KOPT-K1 (cell line): ENCODE data around the gene SCN8A.
A peak's percentile ranks its signal among the peaks of the same experiment; 100 is the strongest.
"Not testable (repeated sequence)": the region's sequence is repeated elsewhere in the genome, so short reads cannot be mapped to it uniquely, and the experiment has no call there.

Experiments used
- H3K27ac ChIP-seq: fragments of 200-600 bp; sonication (generic); 2 replicates; pipeline ENCODE4 v1.5.1; 2016; ENCODE audit warnings: antibody characterized with exemption, mild to moderate bottlenecking, low read depth, low read length; ENCODE audit not compliant: poor library complexity, severe bottlenecking
- H3K36me3 ChIP-seq: fragments of 200-600 bp; sonication (generic); 2 replicates; pipeline ENCODE4 v1.5.1; 2017; ENCODE audit warnings: antibody characterized with exemption, mild to moderate bottlenecking, low read length, moderate library complexity; ENCODE audit not compliant: insufficient read depth
- H3K9me3 ChIP-seq: fragments of 200-600 bp; sonication (generic); 2 replicates; pipeline ENCODE4 v1.5.1; 2017; ENCODE audit warnings: antibody characterized with exemption, low read length, mild to moderate bottlenecking; ENCODE audit not compliant: insufficient read depth, poor library complexity, severe bottlenecking

Gene SCN8A

DNA sequence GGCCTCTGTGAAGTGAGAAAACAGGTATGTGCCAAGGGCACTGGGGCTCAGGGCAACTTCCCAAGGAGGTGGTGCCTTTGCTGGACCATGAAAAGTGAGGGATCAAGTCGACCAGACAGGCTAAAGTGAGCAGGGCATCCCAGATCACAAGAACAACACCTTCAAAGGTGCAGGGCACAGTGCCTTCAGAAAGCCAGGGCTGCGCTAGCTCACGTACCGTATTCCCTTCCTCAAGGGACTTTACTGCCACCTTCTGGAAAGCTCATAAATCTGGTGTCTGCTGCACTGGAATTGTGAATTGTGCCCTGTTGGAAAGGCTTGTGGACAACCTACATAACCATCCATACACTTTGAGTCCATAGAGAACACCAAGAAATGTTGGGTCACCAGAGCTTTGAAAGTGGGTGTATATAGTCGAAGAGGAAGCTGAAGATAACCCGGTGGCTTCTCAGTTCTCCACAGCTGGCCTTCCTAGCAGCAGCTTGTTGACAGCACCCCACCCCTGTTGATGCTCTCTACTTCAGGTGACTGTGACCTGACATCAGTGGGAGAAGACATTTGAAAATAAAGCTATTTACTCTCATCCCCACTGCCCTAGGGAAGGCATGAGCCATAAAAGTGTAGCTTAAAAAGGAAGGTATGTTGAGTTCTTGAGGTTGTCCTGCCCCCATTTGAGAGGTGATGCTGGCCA lies 233.0 kb downstream of the SCN8A start:
- Histone ChIP-seq H3K36me3 (no peaks in the 10 kb centered on the region), H3K9me3 (no peaks in the 10 kb centered on the region), H3K27ac (no peak overlapping the region)

DNA sequence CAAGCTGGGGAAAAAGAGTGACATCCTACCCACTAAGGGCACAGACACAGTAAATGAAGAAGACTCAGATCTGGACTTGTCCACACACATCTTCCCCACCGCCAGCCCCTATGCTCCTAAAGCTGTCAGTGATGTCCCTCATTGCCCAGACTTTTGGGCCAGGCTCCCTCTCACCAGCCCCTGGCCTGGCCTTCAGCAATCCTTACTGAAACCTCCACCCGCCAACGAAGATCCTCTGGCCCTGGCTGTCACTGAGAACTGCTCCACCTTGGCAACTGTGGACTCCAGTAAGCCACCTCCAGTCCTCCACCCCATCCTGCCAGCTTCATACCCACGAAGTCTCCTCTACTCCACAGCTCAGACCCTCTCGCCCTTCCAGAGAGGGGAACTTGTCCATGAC lies 234.2 kb downstream of the SCN8A start:
- H3K36me3 ChIP-seq, result no peaks in the 10 kb centered on the region
- H3K27ac ChIP-seq, result no peak overlapping the region
- H3K9me3 ChIP-seq, result no peaks in the 10 kb centered on the region

DNA sequence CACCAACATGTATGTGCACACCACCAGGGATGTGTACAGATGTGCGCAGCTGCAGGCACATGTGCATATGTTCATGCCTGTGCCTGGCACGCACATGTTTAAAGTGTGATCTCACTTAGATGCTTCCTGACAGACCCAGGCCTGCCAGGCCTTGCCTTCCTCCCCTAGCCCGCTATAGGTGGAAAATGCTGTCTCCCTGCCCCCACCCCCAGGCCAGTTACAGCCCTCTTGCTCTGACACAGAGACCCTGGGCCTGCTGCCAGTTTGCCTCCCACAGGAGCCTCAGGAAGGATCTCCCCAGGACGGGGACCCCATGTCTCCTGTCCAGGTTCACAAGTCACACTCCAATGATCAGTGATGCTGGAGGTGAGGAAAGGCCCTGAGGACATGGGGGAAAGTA lies 235.8 kb downstream of the SCN8A start:
- Histone ChIP-seq H3K27ac (no peak overlapping the region), H3K36me3 (no peaks in the 10 kb centered on the region), H3K9me3 (no peaks in the 10 kb centered on the region)

DNA sequence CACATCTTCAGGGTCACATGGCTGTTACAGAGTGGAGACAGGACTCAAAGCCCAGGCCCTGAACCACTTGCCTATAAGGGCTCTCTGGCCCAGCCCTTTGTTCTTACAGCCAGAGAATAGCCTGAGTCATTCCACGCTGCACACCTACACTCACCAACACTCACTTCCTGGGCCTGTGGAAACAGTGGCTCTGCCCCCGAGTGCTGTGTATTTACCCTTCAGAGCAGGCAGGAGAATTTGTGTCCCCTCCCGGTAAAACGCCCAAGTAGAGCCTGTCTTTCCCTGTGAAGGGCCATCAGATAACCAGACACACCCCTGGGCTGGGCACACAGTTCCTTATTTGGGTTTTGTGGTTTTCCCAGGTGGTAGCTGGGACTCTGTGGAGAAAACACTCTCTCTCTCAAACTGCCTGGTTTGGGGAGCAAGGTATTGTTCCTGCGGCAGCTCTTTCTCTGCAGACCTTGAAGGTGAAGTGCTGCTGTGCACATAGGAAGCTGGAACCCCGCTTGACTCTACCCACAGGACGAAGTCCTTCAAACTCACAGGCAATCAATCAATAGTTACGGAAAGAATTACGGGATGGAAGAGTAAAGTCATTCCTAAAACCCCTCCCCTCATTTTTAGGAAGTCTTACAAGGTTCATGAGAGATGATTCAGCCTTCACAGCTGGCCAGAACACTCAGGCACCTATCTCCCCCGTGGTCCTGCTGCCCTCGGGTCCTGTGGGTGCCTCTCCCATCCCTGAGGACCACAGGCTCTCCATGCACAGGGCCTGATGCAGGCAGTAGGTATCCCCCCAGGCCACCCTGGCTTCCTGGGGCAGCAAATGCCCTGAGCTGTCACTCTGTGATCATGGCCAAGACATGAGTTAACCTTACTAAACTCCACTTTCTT lies 237.1 kb downstream of the SCN8A start:
- peak overlapping the region; percentile 29 for H3K27ac ChIP-seq
- no peaks in the 10 kb centered on the region for H3K36me3 ChIP-seq
- H3K9me3 ChIP-seq, result no peaks in the 10 kb centered on the region

DNA sequence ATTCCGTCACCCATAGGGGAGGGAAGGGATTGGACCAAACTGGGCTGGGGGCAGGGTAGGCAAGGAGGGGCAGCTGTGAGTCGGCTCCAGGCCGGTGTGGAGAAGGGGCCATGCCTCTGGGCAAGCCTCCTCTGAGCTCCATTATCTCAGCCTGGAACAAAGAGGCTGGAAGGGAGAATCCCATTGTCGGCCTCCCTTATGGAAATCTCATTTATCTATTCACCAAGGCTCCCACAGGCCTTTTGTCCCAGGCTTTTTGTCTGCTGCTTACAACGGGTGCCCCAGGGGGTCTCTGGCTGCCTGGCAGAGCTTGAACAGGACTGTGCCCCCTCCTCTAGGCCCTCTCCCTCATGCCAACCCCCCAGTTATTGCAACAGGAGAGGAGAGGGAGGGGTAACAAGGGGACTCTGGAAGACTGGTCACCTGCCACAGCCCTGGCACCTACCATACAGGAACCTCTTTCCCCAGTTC lies 238.0 kb downstream of the SCN8A start:
- no peaks in the 10 kb centered on the region for H3K36me3 ChIP-seq
- no peak overlapping the region for H3K27ac ChIP-seq
- no peaks in the 10 kb centered on the region for H3K9me3 ChIP-seq

DNA sequence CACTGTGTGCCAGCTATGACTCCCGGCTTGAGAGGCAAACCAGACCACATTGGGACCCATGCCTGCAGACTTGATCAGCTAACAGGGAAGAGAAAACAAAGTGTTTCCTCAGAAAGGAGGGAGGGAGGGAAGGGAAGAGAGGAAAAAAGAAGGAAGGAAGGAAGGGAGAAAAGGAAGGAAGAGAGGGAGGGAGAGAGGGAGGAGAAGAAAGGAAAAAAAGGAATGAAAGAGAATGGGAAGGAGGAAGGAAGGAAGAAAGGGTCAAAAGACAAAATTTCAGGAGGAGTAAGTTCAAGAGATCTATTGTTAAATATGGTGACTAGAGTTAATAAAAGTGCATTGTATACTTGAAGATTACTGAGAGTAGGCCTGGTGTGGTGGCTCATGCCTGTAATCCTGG lies 238.6 kb downstream of the SCN8A start:
- Histone ChIP-seq H3K36me3 (no peaks in the 10 kb centered on the region), H3K27ac (no peak overlapping the region), H3K9me3 (no peaks in the 10 kb centered on the region)

DNA sequence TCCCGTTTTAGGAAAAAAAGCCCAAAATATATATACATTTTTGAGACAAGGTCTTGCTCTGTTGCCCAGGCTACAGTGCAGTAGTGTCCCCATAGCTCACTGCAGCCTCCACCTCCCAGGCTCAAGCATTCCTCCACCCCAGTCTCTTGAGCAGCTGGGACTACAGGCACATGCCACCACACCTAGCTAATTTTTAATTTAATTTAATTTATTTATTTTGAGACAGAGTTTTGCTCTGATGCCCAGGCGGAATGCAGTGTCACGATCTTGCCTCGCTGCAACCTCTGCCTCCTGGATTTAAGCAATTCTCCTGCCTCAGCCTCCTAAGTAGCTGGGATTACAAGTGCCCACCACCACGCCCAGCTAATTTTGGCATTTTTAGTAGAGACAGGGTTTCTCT lies 240.8 kb downstream of the SCN8A start:
- not testable (repeated sequence) for H3K36me3 ChIP-seq, H3K9me3 ChIP-seq, H3K27ac ChIP-seq

DNA sequence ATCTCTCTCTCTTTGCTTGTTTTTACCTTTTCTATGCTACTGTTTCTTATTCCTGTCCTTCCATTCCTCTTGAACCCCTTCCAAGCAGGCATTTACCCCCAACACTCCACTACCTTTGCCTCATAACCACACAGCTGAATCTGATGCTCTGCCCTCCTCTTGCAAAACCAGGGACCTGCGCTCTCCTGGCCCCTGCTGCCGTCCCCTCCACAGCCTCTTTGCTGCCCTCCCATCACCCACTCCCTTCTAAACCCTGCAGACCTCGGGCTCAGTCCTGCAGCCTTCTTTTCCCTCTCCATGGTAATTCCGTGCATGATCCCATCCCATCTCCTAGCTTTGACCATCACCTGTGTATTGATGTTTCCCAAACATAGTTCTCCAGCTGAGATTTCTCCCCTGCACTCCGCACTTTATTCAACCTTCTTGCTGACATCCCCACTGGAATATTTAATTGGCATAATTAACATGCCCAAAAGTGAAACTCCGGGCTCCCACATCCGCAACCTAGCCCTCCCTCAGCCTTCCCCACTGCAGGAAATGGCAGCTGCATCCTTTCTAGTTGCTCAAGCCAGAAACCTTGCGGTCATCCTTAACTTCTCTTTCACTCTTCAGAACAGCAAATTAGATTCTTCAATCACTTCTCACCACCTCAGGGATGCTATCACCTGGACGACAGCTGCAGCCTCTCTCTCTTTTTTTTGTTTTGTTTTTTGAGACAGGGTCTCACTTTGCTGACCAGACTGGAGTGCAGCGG lies 241.5 kb downstream of the SCN8A start:
- Histone ChIP-seq H3K9me3 (no peaks in the 10 kb centered on the region), H3K36me3 (no peaks in the 10 kb centered on the region), H3K27ac (no peak overlapping the region)

DNA sequence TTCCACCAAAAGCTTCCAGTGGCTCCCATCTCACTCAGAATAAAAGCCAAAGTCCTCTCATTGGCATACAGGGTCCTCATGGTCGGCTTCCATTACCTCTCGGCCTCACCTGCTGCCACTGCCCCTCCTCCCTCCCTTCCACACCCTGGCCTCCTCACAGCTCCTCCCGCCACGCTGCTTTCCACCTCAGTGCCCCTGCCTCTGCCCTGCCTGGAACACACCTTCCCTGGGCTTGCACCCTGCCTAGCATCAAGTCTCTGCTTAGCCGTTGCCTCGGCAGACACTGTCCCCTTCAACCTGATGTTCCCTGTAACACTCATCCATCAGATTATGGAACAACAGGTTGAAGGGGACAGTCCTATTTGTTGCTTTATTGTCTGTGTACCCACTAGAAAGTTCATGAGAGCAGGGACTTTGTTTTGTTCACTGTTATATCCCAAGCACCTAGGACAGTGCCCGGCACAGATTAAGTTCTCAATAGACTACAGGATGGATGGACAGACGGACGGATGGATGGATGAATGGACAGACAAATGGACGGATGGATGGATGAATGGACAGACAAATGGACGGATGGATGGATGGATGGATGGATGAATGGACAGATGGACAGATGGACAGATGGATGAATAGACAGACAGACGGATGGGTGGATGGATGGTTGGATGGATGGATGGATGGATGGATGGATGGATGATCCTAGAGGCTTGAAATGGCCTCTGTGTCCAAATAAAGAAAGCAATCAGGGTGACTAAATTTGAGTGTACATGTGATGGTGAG lies 242.6 kb downstream of the SCN8A start:
- H3K36me3 ChIP-seq, result no peaks in the 10 kb centered on the region
- H3K9me3 ChIP-seq, result no peaks in the 10 kb centered on the region
- peak overlapping the region; percentile 23 for H3K27ac ChIP-seq

DNA sequence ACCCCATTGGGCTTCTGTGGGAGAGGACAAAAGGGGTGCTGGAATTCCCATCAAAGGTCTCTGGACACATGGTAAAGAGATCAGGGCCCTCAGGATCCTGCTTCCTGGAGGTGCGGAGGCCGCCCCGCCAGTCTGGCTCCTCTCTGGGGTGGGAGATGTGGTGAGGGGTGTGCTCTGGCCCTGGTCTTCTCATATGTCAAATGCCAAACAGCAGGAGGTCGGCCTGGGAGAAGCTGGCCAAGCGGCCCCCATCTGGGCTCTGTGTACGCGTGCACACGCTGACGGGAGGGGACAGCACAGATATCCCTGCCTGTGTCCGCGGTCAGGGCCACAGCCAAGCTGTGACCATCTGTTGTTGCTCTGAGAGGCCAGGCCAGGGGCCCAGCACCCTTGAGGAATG lies 243.4 kb downstream of the SCN8A start:
- no peak overlapping the region for H3K27ac ChIP-seq
- no peaks in the 10 kb centered on the region for H3K9me3 ChIP-seq
- no peaks in the 10 kb centered on the region for H3K36me3 ChIP-seq

DNA sequence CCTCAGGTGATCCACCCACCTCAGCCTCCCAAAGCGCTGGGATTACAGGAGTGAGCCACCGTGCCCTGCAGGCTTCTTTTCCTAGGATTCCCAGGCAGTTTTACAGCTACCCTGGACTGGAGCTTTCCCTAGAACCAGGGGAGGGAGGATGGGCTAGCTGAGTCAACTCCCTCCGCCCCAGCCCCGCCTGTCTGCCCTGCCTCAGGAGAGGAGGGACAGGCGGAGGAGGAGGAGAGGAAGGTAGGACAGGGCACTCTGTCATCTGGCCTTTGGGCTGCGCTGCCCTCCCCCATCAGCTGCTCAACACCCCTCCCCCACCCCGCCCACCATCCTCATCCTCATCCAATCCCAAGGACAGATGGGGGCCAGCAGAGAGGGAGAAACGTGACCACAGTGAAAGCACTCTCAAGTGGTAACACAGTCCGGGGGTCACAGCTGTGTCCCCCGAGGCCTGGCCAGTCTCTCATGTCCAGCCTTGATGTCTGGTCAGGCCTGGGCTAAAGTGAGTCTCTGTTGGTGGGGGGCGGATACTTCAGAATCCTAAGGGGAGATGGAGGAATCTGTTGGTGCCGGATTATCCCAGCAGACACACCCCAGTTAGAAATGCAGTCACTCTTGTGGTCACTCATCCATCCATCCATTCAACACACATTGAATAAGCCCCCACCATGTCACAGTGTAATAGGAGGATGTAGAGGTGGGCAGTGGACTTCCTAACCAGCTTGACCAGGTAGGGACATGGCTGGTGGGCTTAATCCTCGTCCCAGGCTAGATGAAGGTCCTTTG lies 245.2 kb downstream of the SCN8A start:
- no peaks in the 10 kb centered on the region for H3K9me3 ChIP-seq
- no peaks in the 10 kb centered on the region for H3K36me3 ChIP-seq
- no peak overlapping the region for H3K27ac ChIP-seq

DNA sequence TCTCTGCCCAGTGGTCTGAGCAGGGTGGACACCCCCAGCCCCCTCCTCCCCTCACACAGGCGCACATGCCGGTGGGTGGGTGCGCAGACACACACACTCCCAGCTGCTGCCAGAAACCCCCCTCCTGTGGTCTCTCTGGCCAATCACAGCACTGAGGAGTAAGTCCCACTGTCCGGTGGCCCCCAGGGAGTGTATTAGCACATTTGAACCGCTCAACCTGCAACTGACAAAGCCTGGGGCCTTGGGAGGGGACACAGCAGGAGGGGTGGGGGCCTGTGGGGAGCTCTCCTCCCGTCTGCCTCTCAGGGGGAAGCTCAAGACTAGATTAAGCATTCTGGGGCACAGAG lies 245.8 kb downstream of the SCN8A start:
- no peaks in the 10 kb centered on the region for H3K9me3 ChIP-seq
- no peak overlapping the region for H3K27ac ChIP-seq
- no peaks in the 10 kb centered on the region for H3K36me3 ChIP-seq

DNA sequence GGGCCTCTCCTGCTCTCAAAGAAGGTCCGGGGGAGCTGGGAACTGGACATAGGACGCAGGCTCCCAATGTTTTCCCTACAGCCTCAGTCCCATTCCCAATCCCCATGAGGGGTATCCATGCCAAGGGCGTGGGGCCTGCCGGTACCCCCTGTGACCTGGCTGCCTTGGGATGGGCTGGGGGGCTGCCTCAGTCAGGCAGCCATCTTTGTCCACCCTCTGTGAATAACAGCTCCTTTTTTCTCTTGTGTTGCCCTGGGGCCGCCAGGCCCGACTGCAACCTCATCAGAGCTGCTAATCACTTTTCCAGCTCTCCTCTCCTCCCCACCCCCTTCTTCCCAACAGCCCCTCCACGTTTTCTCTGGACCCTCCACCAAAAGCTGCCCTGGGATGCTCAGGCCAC lies 246.3 kb downstream of the SCN8A start:
- Histone ChIP-seq H3K36me3 (no peaks in the 10 kb centered on the region), H3K9me3 (no peaks in the 10 kb centered on the region), H3K27ac (no peak overlapping the region)

DNA sequence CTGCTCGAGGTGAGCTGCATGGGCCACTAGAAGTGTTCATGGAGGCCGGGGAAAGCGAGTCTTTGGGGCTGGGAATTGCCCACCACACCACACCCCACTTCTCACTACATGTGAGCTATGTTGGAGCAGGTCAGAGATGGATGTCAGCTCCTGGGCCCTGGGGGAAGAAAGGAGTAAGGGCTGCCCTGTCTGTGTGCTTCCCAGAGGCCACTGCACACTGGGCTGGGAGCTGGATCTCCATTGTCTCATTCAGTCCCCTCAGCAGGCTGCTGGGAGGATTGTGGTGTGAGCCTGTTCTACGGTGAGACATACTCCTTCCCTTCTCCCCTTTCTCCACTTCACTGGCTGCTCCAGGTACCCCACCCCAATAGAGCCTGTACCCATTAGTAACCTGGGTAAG lies 247.0 kb downstream of the SCN8A start:
- Histone ChIP-seq H3K9me3 (no peaks in the 10 kb centered on the region), H3K36me3 (no peaks in the 10 kb centered on the region), H3K27ac (no peak overlapping the region)
